Endothelial cell of umbilical vein (primary cell): ENCODE measurements around the gene DEPDC1B. TPM values are rescaled to one million over a fixed set of nuclear protein-coding genes. Genes with fewer than 3 reads are reported as not detected.

ENCODE experiments used
- BruUV-seq: library from RNA; stranded (reverse); fragments of 400-500 nt; replicated peaks from 2 replicates; lab custom pipeline; 2021; lab: Mats Ljungman, UMichigan
- CTCF ChIA-PET: fragments of 300-600, 350-600 bp; sonication (Branson Sonifier 250); formaldehyde crosslinking; loops from one replicate; lab custom pipeline; 2021; ENCODE audit warnings: antibody characterized with exemption, inconsistent platforms; lab: Charles Lee
- POLR2A ChIA-PET: fragments of 300-600, 350-600 bp; sonication (Branson Sonifier 250); formaldehyde crosslinking; loops from one replicate; lab custom pipeline; 2021; ENCODE audit warnings: antibody characterized with exemption, inconsistent platforms; lab: Charles Lee
- DNase-seq: peaks from one replicate; pipeline ENCODE4 v3.0.0-alpha.2; 2011; ENCODE audit warnings: low read depth, low spot score
- FAIRE-seq: peaks from 2 replicates; lab custom pipeline; 2011; peaks lifted over from hg19 to GRCh38; lab: Jason Lieb, UNC
- H2AFZ ChIP-seq: 2 replicates; pipeline ENCODE4 v1.6.0; 2012; ENCODE audit warnings: low read depth, low read length, control low read depth, inconsistent platforms
- H3K27ac ChIP-seq: 2 replicates; pipeline ENCODE4 v1.5.1; 2011; ENCODE audit warnings: low read depth, mild to moderate bottlenecking, control low read depth, low read length, moderate library complexity; ENCODE audit not compliant: insufficient read depth
- H3K27me3 ChIP-seq, 2 experiments: 2 replicates each; pipeline versions ENCODE4 v1.6.0 to v1.6.1; 2011; ENCODE audit warnings: low read length in 2 of 2, mixed read lengths in 1 of 2; ENCODE audit not compliant: control insufficient read depth in 2 of 2, insufficient read depth in 2 of 2
- H3K36me3 ChIP-seq, 2 experiments: 2 replicates in 1 of 2; 3 replicates in 1 of 2; pipeline ENCODE4 v1.5.1; 2011; ENCODE audit warnings: low read length in 2 of 2, mild to moderate bottlenecking in 1 of 2, moderate library complexity in 1 of 2; ENCODE audit not compliant: control insufficient read depth in 2 of 2, insufficient read depth in 2 of 2; ENCODE audit errors: extremely low read depth in 1 of 2
- H3K4me1 ChIP-seq: 3 replicates; pipeline ENCODE4 v1.5.1; 2011; ENCODE audit warnings: mild to moderate bottlenecking, low read length; ENCODE audit not compliant: control insufficient read depth, insufficient read depth; ENCODE audit errors: extremely low read depth
- H3K4me2 ChIP-seq: 2 replicates; pipeline ENCODE4 v1.6.1; 2011; ENCODE audit warnings: low read length, control low read depth, mixed read lengths; ENCODE audit not compliant: insufficient read depth
- H3K4me3 ChIP-seq, 3 experiments: fragments of 200-600 bp in 1 of 3; sonication (generic), shearing (Covaris generic) in 1 of 3; replicated peaks in 1 of 3; 2 replicates each; pipeline ENCODE4 v1.5.1; 2011 to 2016; ENCODE audit warnings: control low read depth in 3 of 3, low read length in 3 of 3, mild to moderate bottlenecking in 2 of 3, inconsistent platforms in 1 of 3, low read depth in 1 of 3, moderate library complexity in 1 of 3; ENCODE audit not compliant: insufficient read depth in 1 of 3
- H3K79me2 ChIP-seq: 2 replicates; pipeline ENCODE4 v1.6.0; 2012; ENCODE audit warnings: low read length, inconsistent platforms; ENCODE audit not compliant: control insufficient read depth, insufficient read depth
- H3K9ac ChIP-seq: replicated peaks from 2 replicates; pipeline ENCODE3; 2011; ENCODE audit warnings: low read length, control low read depth; ENCODE audit not compliant: insufficient read depth; ENCODE audit errors: extremely low read depth
- H3K9me1 ChIP-seq: replicated peaks from 3 replicates; pipeline ENCODE4 v1.6.0; 2011; ENCODE audit warnings: mild to moderate bottlenecking, low read length; ENCODE audit not compliant: control insufficient read depth, insufficient read depth; ENCODE audit errors: extremely low read depth
- H3K9me3 ChIP-seq: replicated peaks from 2 replicates; pipeline ENCODE4 v1.5.1; 2012; ENCODE audit warnings: low read length, inconsistent platforms; ENCODE audit not compliant: control insufficient read depth, insufficient read depth
- H4K20me1 ChIP-seq: replicated peaks from 2 replicates; pipeline ENCODE3; 2011; ENCODE audit warnings: mild to moderate bottlenecking, low read length; ENCODE audit not compliant: control insufficient read depth, insufficient read depth; ENCODE audit errors: extremely low read depth
- EZH2 ChIP-seq: IDR thresholded peaks from 2 replicates; pipeline ENCODE4 v1.6.1; 2012; ENCODE audit warnings: borderline replicate concordance, low read depth, mild to moderate bottlenecking, moderate library complexity, low read length, inconsistent platforms; ENCODE audit not compliant: severe bottlenecking
- GATA2 ChIP-seq: IDR thresholded peaks from 2 replicates; pipeline ENCODE4 v1.7.0; 2011; ENCODE audit warnings: low read depth, mild to moderate bottlenecking, moderate library complexity, mixed read lengths, low read length; ENCODE audit not compliant: insufficient read length, insufficient read depth
- JUN ChIP-seq: IDR thresholded peaks from 2 replicates; pipeline ENCODE4 v1.6.1; 2011; ENCODE audit warnings: borderline replicate concordance, low read depth; ENCODE audit not compliant: insufficient read length, insufficient read depth
- MYC ChIP-seq: IDR thresholded peaks from one replicate; pipeline ENCODE4 v1.6.1; 2011; ENCODE audit warnings: mild to moderate bottlenecking, low read depth, low read length
- POLR2A ChIP-seq: IDR thresholded peaks from 2 replicates; pipeline ENCODE4 v1.6.1; 2012; ENCODE audit warnings: low read depth, mild to moderate bottlenecking, control low read depth, low read length
- POLR2AphosphoS5 ChIP-seq: IDR thresholded peaks from 2 replicates; pipeline ENCODE4 v1.6.1; 2012; ENCODE audit warnings: low read depth, mild to moderate bottlenecking, control low read depth, low read length, moderate library complexity; ENCODE audit not compliant: insufficient read depth
- dilution Hi-C: fragments of 300-500 bp; cut with MboI; formaldehyde crosslinking; loops from one replicate; pipeline ENCODE4 v1.15.0; 2019; ENCODE audit warnings: low sequenced_read_pairs; ENCODE audit not compliant: extremely low pct_ligation_motif_present
- intact Hi-C: fragments of 100-400 bp; cut with micrococcal nuclease; formaldehyde crosslinking; loops from one replicate; pipeline ENCODE4 v1.10.0; 2022
- polyA plus RNA-seq, 4 experiments: library from polyadenylated mRNA; depleted of rRNA in 3 of 4; stranded (reverse) in 3 of 4; unstranded in 1 of 4; fragments of >200 nt; gene quantifications; 2 replicates each; pipeline versions ENCODE4 v1.2.1 to v1.2.3, GENCODE V29; 2011 to 2012; ENCODE audit warnings: missing spikeins in 1 of 4
- total RNA-seq: library from RNA; stranded (reverse); gene quantifications from 2 replicates; pipeline ENCODE4 v1.2.3, GENCODE V29; 2021
- TF ChIP-seq, protein P1 (sequence below): IDR thresholded peaks from 2 replicates; pipeline ENCODE4 v1.6.1; 2011; ENCODE audit not compliant: insufficient read depth, insufficient read length

The DEPDC1B gene
- total and polyA plus RNA-seq, 2 donors (not counting 3 experiments of a cell fraction or from before 2014, with no cell fraction given): 6.7 to 18.7 TPM

DNA sequence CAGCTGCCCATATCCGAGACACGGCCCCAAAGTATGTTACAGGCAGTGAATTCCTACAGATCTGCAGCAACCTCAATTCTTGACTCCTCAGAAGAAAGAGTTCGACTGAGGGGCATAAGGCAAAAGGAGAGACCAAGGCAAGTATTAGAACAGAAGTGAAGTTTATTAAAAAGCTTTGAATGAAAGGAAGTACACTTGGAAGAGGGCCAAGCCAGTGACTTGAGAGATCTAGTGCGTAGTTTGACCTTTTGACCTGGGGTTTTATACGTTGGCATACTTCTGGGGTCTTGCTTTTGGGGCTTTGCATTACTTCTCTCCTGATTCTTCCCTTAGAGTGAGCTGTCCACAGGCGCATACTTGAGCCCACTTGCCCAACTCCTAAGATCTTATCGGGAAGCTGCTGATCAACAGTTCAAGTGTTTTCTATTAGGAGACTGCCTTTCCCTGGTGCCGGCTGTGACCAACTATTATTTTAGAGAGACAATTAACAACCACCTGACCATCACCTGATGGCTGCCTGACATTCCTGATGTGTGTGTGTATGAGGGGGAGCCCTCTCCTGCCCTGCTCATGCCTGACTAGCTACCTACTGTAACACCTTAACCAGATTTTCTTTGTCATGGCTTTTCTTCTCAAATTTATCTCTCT lies 1.5 kb upstream of the DEPDC1B start:
- no peak overlapping the region for H3K4me3 ChIP-seq
- BruUV-seq: no TSS peak
- POLR2A ChIA-PET: no interaction called here
- no peaks in the 10 kb centered on the region for H3K9me1 ChIP-seq
- TF ChIP-seq, protein P1, sequence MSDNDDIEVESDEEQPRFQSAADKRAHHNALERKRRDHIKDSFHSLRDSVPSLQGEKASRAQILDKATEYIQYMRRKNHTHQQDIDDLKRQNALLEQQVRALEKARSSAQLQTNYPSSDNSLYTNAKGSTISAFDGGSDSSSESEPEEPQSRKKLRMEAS: no peak
- TF ChIP-seq GATA2 (no peak), POLR2AphosphoS5 (no peak), JUN (no peak), MYC (no peak), POLR2A (no peak), EZH2 (no peak)
- peaks cover 15% of the 10 kb centered on the region for H3K4me1 ChIP-seq
- no peak overlapping the region for H3K9ac ChIP-seq
- no peak overlapping the region for H3K27ac ChIP-seq
- peaks cover 5 to 14% of the 10 kb centered on the region in 2 experiments for H3K27me3 ChIP-seq
- no peaks in the 10 kb centered on the region for H4K20me1 ChIP-seq
- H3K4me2 ChIP-seq: no peak overlapping the region
- CTCF ChIA-PET: interaction anchor here (1.3 to 6.0 kb wide), 4 partner anchors 13 to 143 kb away, joined by 3 to 59 read pairs (median 19); partner anchors contain the start of gene ELOVL7
- no peak overlapping the region for H2AFZ ChIP-seq
- DNase-seq: peak; percentile 11
- no peaks in the 10 kb centered on the region for H3K36me3 ChIP-seq
- dilution Hi-C loops: no loop called here
- peaks cover 25% of the 10 kb centered on the region for H3K79me2 ChIP-seq
- no peaks in the 10 kb centered on the region for H3K9me3 ChIP-seq
- intact Hi-C loops: loop anchor here (10.0 kb wide), 1 partner anchor 143 kb away; the partner anchor contains the start of gene ELOVL7
- no peak for FAIRE-seq
